HG02870 (cell line): ENCODE results near the gene SAMD9.
"Not testable (repeated sequence)": the region's sequence is repeated elsewhere in the genome, so short reads cannot be mapped to it uniquely, and the experiment has no call there.

ENCODE experiments used
- ATAC-seq: cut with Tn5 transposase; IDR thresholded peaks from one replicate; pipeline ENCODE4 v1.9.1; 2021; ENCODE audit warnings: mild to moderate bottlenecking, moderate library complexity; ENCODE audit not compliant: unreplicated experiment

The SAMD9 gene

GRCh38 chr7:93120592-93121549 is 3.1 kb upstream of the SAMD9 start:
- no peak for ATAC-seq

- ATAC-seq: no peak
These were observed 1.6 kb upstream of the SAMD9 start for GRCh38 chr7:93119191-93119905.

- ATAC-seq: no peak
These were observed 452 bp downstream of the SAMD9 start for GRCh38 chr7:93117327-93117726.

- no peak for ATAC-seq
These were observed 2.0 kb downstream of the SAMD9 start for GRCh38 chr7:93115796-93116195.

GRCh38 chr7:93108003-93108402 is 9.8 kb downstream of the SAMD9 start:
- no peak for ATAC-seq

GRCh38 chr7:93097388-93097787 is 20.4 kb downstream of the SAMD9 start:
- ATAC-seq: no peak

- peak; percentile 67 for ATAC-seq
These were observed 24.9 kb downstream of the SAMD9 start for GRCh38 chr7:93092757-93093370.

- not testable (repeated sequence) for ATAC-seq
These were observed 44.4 kb downstream of the SAMD9 start for GRCh38 chr7:93073357-93073756.

- no peak for ATAC-seq
These were observed 55.2 kb downstream of the SAMD9 start for GRCh38 chr7:93062599-93062998.

- ATAC-seq: no peak
These were observed 56.9 kb downstream of the SAMD9 start for GRCh38 chr7:93060865-93061264.

GRCh38 chr7:93060025-93060424 is 57.8 kb downstream of the SAMD9 start:
- no peak for ATAC-seq

- not testable (repeated sequence) for ATAC-seq
These were observed 61.2 kb downstream of the SAMD9 start for GRCh38 chr7:93056621-93057020.

GRCh38 chr7:93055543-93056107 is 62.2 kb downstream of the SAMD9 start:
- peak; percentile 63 for ATAC-seq

- ATAC-seq: no peak
These were observed 62.8 kb downstream of the SAMD9 start for GRCh38 chr7:93054975-93055374.

- no peak for ATAC-seq
These were observed 63.5 kb downstream of the SAMD9 start for GRCh38 chr7:93053949-93054943.

- ATAC-seq: no peak
These were observed 64.4 kb downstream of the SAMD9 start for GRCh38 chr7:93053209-93053948.

GRCh38 chr7:93051660-93052059 is 66.1 kb downstream of the SAMD9 start:
- ATAC-seq: no peak
